GM10248 (cell line): Measurements from ENCODE around the gene EFCAB12.
"Not testable (repeated sequence)": the region's sequence is repeated elsewhere in the genome, so short reads cannot be mapped to it uniquely, and the experiment has no call there.

Experiments
- CTCF ChIA-PET: fragments of 300-600 bp; sonication (Branson Sonifier 250); formaldehyde crosslinking; extraction: SDS; loops from one replicate; lab custom pipeline; 2021; ENCODE audit warnings: antibody characterized with exemption; lab: Yijun Ruan, JAX
- POLR2A ChIA-PET: fragments of 350-650 bp; sonication (Branson Sonifier 250); formaldehyde crosslinking; extraction: SDS; loops from one replicate; lab custom pipeline; 2020; ENCODE audit warnings: antibody characterized with exemption; lab: Yijun Ruan, JAX
- DNase-seq: peaks from one replicate; pipeline ENCODE4 v3.0.0; 2012; ENCODE audit errors: extremely low spot score
- CTCF ChIP-seq: IDR thresholded peaks from 2 replicates; pipeline ENCODE4 v1.5.1; 2012; ENCODE audit warnings: mild to moderate bottlenecking, low read depth; ENCODE audit errors: extremely low read depth, missing control alignments, control extremely low read depth

The EFCAB12 gene

DNA sequence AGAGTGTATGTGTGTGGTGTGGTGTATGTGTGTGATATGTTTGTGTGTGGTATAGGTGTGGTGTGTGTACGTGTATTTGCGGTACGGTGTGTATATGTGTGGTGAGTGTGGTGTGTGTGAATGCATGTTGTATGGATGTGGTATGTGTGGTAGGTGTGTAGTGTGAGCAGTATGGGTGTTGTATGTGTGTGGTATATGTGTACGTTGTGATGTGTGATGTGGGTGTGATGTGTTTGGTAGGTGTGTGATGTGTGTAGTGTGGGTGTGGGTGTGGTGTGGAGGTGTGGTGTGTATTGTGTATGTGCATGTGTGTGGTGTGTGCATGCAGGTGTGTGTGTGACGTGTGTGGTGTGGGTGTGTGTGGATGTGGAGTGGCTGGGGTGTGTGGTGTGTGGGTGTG, 58.7 kb downstream of the EFCAB12 start:
- CTCF ChIA-PET = no interaction called here
- TF ChIP-seq CTCF = no peak
- no peak for DNase-seq
- POLR2A ChIA-PET = no interaction called here

- ChIA-PET POLR2A (no interaction called here), CTCF (interaction anchor here (1.1 to 1.4 kb wide), 2 partner anchors 15 to 396 kb away, joined by 3 to 5 read pairs; no protein-coding TSS in a partner anchor)
- TF ChIP-seq CTCF = no peak
- no peak for DNase-seq
Measured at GRCh38 chr3:129367821-129368220, 60.6 kb downstream of the EFCAB12 start.

GRCh38 chr3:129366312-129366831, 62.1 kb downstream of the EFCAB12 start:
- ChIA-PET POLR2A (no interaction called here), CTCF (no interaction called here)
- no peak for TF ChIP-seq CTCF
- no peak for DNase-seq

DNA sequence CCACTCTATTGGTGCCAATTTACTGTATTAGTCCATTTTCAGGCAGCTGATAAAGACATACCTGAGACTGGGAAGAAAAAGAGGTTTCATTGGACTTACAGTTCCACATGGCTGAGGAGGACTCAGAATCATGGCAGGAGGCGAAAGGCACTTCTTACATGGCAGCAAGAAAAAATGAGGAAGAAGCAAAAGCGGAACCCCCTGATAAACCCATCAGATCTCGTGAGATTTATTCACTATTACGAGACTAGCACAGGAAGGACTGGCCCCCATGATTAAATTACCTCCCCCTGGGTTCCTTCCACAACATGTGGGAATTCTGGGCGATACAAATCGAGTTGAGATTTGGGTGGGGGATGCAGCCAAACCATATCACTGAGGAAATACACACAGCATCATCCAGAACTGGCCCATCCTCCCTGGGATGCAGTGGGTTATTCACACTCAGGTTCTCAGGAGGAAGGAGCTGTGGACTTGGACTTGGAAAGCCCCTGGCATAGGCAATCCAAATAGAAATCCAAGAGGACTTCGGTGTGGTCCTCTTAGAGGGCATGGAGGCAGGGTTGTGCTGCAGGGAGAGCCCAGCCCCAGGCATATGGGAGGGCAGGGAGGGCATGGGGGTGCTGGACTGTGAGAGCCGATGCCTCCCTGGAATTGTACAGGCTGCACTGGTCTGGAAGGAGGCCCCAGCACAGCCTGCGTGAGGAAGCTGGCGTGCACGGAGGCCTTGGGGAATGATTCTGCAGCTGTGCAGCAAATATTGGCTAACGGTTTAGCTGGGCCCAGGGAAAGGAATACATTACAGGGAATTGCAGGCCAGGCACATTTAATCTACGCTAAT, 62.9 kb downstream of the EFCAB12 start:
- DNase-seq = no peak
- TF ChIP-seq CTCF = no peak
- CTCF ChIA-PET = no interaction called here
- POLR2A ChIA-PET = no interaction called here

DNA sequence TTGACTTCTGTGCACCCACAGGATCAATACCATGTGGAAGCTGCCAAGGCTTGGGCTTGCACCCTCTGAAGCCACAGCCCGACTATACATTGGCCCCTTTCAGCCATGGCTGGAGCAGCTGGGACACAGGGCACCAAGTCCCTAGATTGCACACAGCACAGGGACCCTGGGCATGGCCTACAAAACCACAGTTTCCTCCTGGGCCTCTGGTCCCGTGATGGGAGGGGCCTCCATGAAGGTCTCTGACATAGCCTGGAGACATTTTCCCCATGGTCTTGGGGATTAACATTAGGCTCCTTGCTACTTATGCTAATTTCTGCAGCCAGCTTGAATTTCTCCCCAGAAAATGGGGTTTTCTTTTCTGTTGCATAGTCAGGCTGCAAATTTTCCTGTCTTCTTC, 63.6 kb downstream of the EFCAB12 start:
- DNase-seq, CTCF ChIA-PET, POLR2A ChIA-PET: not testable (repeated sequence)

GRCh38 chr3:129363356-129363755, 65.1 kb downstream of the EFCAB12 start:
- DNase-seq, POLR2A ChIA-PET, CTCF ChIA-PET: not testable (repeated sequence)

DNA sequence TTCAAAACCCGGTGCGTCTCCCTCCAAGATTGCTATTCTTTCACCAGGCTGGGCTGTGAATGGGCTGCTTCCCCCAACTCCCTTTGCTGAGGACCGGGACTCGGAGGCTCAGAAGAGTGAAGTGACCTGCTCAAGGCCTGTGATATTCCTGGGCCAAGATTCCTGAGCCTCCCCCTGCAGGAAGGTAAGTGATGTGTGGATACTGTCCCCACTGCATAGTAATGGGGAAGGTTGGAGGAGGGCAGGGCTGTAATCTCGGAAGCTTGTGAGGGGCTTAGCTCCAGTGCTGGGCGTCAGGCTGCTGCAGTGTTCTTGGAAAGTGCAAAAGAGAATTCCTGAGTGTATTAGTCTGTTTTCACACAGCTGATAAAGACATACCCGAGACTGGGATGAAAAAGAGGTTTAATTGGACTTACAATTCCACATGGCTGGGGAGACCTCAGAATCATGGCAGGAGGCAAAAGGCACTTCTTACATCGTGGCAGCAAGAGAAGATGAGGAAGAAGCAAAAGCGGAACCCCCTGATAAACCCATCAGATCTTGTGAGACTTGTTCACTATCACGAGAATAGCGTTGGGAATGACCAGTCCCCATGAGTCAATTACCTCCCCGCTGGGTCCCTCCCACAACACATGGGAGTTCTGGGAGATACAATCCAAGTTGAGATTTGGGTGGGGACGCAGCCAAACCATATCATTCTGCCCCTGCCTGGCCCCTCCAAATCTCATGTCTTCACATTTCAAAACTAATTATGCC, 67.6 kb downstream of the EFCAB12 start:
- CTCF ChIA-PET = no interaction called here
- no peak for TF ChIP-seq CTCF
- POLR2A ChIA-PET = no interaction called here

More for the DNA sequence above, 67.6 kb downstream of the EFCAB12 start:
- DNase-seq = no peak
